IMR-90 (cell line): ENCODE results near the gene PNMA6F. TPM values are rescaled to one million over a fixed set of nuclear protein-coding genes. Genes with fewer than 3 reads are reported as not detected.

ENCODE experiments used
- ATAC-seq: fragments of 200-7000 bp; cut with Tn5 transposase; 2 replicates; pipeline ENCODE4 v1.9.1; 2020; ENCODE audit warnings: low read depth, mild to moderate bottlenecking, moderate library complexity
- BruUV-seq: library from RNA; stranded (reverse); fragments of 400-500 nt; replicated peaks from 2 replicates; lab custom pipeline; 2021; lab: Mats Ljungman, UMichigan
- CTCF ChIA-PET: fragments of 300-600 bp; formaldehyde crosslinking; extraction: SDS; loops from one replicate; lab custom pipeline; 2021; ENCODE audit warnings: antibody characterized with exemption; lab: Yijun Ruan, JAX
- POLR2A ChIA-PET: fragments of 300-600 bp; sonication (Branson Sonifier 250); formaldehyde crosslinking; loops from one replicate; lab custom pipeline; 2022; ENCODE audit warnings: antibody characterized with exemption; ENCODE audit not compliant: unreplicated experiment; lab: Charles Lee
- DNase-seq: peaks from one replicate; pipeline ENCODE4 v3.0.0; 2013
- H2AFZ ChIP-seq: replicated peaks from 2 replicates; pipeline ENCODE3; 2013; ENCODE audit warnings: low read length, mild to moderate bottlenecking; ENCODE audit not compliant: poor library complexity
- H2AK5ac ChIP-seq: 2 replicates; pipeline ENCODE4 v1.6.1; 2013; ENCODE audit warnings: low read depth, low read length, inconsistent platforms
- H2AK9ac ChIP-seq: replicated peaks from 2 replicates; pipeline ENCODE3; 2013; ENCODE audit warnings: mild to moderate bottlenecking, low read depth, low read length, moderate library complexity; ENCODE audit not compliant: poor library complexity
- H2BK120ac ChIP-seq: 2 replicates; pipeline ENCODE4 v1.6.1; 2013; ENCODE audit warnings: low read depth, low read length, inconsistent platforms
- H2BK15ac ChIP-seq: 3 replicates; pipeline ENCODE4 v1.6.1; 2013; ENCODE audit warnings: low read depth, low read length, inconsistent platforms
- H2BK20ac ChIP-seq: 2 replicates; pipeline ENCODE4 v1.6.1; 2013; ENCODE audit warnings: low read depth, mild to moderate bottlenecking, inconsistent platforms, low read length, moderate library complexity
- H2BK5ac ChIP-seq: 2 replicates; pipeline ENCODE4 v1.6.1; 2013; ENCODE audit warnings: mild to moderate bottlenecking, low read depth, low read length, inconsistent platforms; ENCODE audit not compliant: poor library complexity, severe bottlenecking
- H3K14ac ChIP-seq: replicated peaks from 2 replicates; pipeline ENCODE4 v1.6.1; 2013; ENCODE audit warnings: low read depth, low read length, inconsistent platforms
- H3K18ac ChIP-seq: 2 replicates; pipeline ENCODE4 v1.6.1; 2013; ENCODE audit warnings: low read depth, low read length, control low read depth
- H3K23ac ChIP-seq: 2 replicates; pipeline ENCODE4 v1.6.1; 2013; ENCODE audit warnings: low read depth, low read length, inconsistent platforms
- H3K27ac ChIP-seq: 2 replicates; pipeline ENCODE4 v1.5.1; 2013; ENCODE audit warnings: mild to moderate bottlenecking, control low read depth, low read length; ENCODE audit not compliant: insufficient read depth
- H3K27me3 ChIP-seq: 2 replicates; pipeline ENCODE4 v1.6.1; 2013; ENCODE audit warnings: low read length; ENCODE audit not compliant: control insufficient read depth, insufficient read depth
- H3K36me3 ChIP-seq: 2 replicates; pipeline ENCODE4 v1.6.1; 2013; ENCODE audit warnings: low read length, mixed read lengths; ENCODE audit not compliant: control insufficient read depth, insufficient read depth
- H3K4ac ChIP-seq: 2 replicates; pipeline ENCODE4 v1.6.1; 2013; ENCODE audit warnings: low read depth, low read length, inconsistent platforms
- H3K4me1 ChIP-seq: 2 replicates; pipeline ENCODE4 v1.6.1; 2013; ENCODE audit warnings: low read length, mixed read lengths; ENCODE audit not compliant: control insufficient read depth, insufficient read depth
- H3K4me2 ChIP-seq: 2 replicates; pipeline ENCODE4 v1.6.1; 2013; ENCODE audit warnings: low read depth, mild to moderate bottlenecking, control low read depth, low read length, moderate library complexity
- H3K4me3 ChIP-seq: 2 replicates; pipeline ENCODE4 v1.5.1; 2013; ENCODE audit warnings: low read depth, mild to moderate bottlenecking, control low read depth, low read length, moderate library complexity; ENCODE audit not compliant: insufficient read depth
- H3K56ac ChIP-seq: 2 replicates; pipeline ENCODE4 v1.6.1; 2013; ENCODE audit warnings: low read length, inconsistent platforms; ENCODE audit not compliant: insufficient read depth; ENCODE audit errors: extremely low read depth
- H3K79me1 ChIP-seq, 2 experiments: 2 replicates each; pipeline ENCODE4 v1.6.1; 2013; ENCODE audit warnings: low read length in 2 of 2, inconsistent platforms in 1 of 2, low read depth in 1 of 2
- H3K9ac ChIP-seq: 2 replicates; pipeline ENCODE4 v1.6.1; 2013; ENCODE audit warnings: low read depth, low read length, control low read depth
- H3K9me1 ChIP-seq: 2 replicates; pipeline ENCODE4 v1.6.1; 2013; ENCODE audit warnings: low read length, inconsistent platforms; ENCODE audit not compliant: insufficient read depth
- H3K9me3 ChIP-seq: 2 replicates; pipeline ENCODE4 v1.6.1; 2013; ENCODE audit warnings: low read length; ENCODE audit not compliant: control insufficient read depth, insufficient read depth
- H4K20me1 ChIP-seq: 2 replicates; pipeline ENCODE4 v1.6.1; 2013; ENCODE audit warnings: low read length, inconsistent platforms; ENCODE audit not compliant: insufficient read depth
- H4K5ac ChIP-seq: 2 replicates; pipeline ENCODE4 v1.6.1; 2013; ENCODE audit warnings: mild to moderate bottlenecking, low read depth, low read length, control low read depth
- H4K8ac ChIP-seq, 2 experiments: 2 replicates each; pipeline ENCODE4 v1.6.1; 2013; ENCODE audit warnings: low read depth in 2 of 2, low read length in 2 of 2, control low read depth in 1 of 2, inconsistent platforms in 1 of 2
- H4K91ac ChIP-seq: 2 replicates; pipeline ENCODE4 v1.6.1; 2013; ENCODE audit warnings: low read depth, low read length, inconsistent platforms; ENCODE audit not compliant: insufficient read depth
- BHLHE40 ChIP-seq: fragments of 150-350 bp; IDR thresholded peaks from 2 replicates; pipeline ENCODE4 v1.6.1; 2016; ENCODE audit warnings: mild to moderate bottlenecking, low read depth, low read length
- CEBPB ChIP-seq: IDR thresholded peaks from 2 replicates; pipeline ENCODE4 v1.6.1; 2012; ENCODE audit warnings: low read depth, low read length, improper control_type of control experiment
- CHD1 ChIP-seq: IDR thresholded peaks from 2 replicates; pipeline ENCODE4 v1.6.1; 2012; ENCODE audit warnings: low read depth, low read length, improper control_type of control experiment
- CTCF ChIP-seq: conservative IDR thresholded peaks from 2 replicates; pipeline ENCODE4 v1.5.1; 2012; ENCODE audit warnings: mild to moderate bottlenecking, low read depth, low read length, improper control_type of control experiment
- ELK1 ChIP-seq: fragments of 150-350 bp; IDR thresholded peaks from 2 replicates; pipeline ENCODE4 v1.6.1; 2016; ENCODE audit warnings: low read depth, mild to moderate bottlenecking, low read length, moderate library complexity, borderline replicate concordance
- FOS ChIP-seq: fragments of 150-350 bp; IDR thresholded peaks from 2 replicates; pipeline ENCODE4 v1.6.1; 2016; ENCODE audit warnings: low read depth, low read length
- MAFK ChIP-seq: IDR thresholded peaks from 2 replicates; pipeline ENCODE4 v1.6.1; 2012; ENCODE audit warnings: low read depth, low read length, improper control_type of control experiment
- MAZ ChIP-seq: IDR thresholded peaks from 2 replicates; pipeline ENCODE4 v1.6.1; 2012; ENCODE audit warnings: low read depth, mild to moderate bottlenecking, low read length, improper control_type of control experiment, moderate library complexity, borderline replicate concordance
- MXI1 ChIP-seq: IDR thresholded peaks from 2 replicates; pipeline ENCODE4 v1.6.1; 2012; ENCODE audit warnings: low read depth, mild to moderate bottlenecking, low read length, moderate library complexity, borderline replicate concordance
- POLR2A ChIP-seq: IDR thresholded peaks from 2 replicates; pipeline ENCODE4 v1.6.1; 2012; ENCODE audit warnings: mild to moderate bottlenecking, low read depth, low read length
- RAD21 ChIP-seq: IDR thresholded peaks from 2 replicates; pipeline ENCODE4 v1.6.1; 2012; ENCODE audit warnings: low read length, improper control_type of control experiment
- RCOR1 ChIP-seq: IDR thresholded peaks from 2 replicates; pipeline ENCODE4 v1.6.1; 2012; ENCODE audit warnings: mild to moderate bottlenecking, low read length, improper control_type of control experiment; ENCODE audit not compliant: insufficient replicate concordance
- SMC3 ChIP-seq: fragments of 150-350 bp; IDR thresholded peaks from 2 replicates; pipeline ENCODE4 v1.6.1; 2016; ENCODE audit warnings: low read depth, mild to moderate bottlenecking, antibody characterized with exemption, low read length, moderate library complexity
- WGBS, 2 experiments: methylation state at CpG; one replicate each; pipeline versions ENCODE4 v1.1.5 to v1.1.7; 2013; ENCODE audit warnings: missing lambda C conversion rate in 2 of 2; ENCODE audit not compliant: insufficient read length in 1 of 2; ENCODE audit errors: extremely low coverage in 2 of 2; 5-methylcytosine and 5-hydroxymethylcytosine counted together
- dilution Hi-C: fragments of 300-500 bp; cut with HindIII; formaldehyde crosslinking; loops from one replicate; pipeline ENCODE4 v1.14.3; 2018; ENCODE audit warnings: low sequenced_read_pairs; ENCODE audit not compliant: unreplicated experiment
- in situ Hi-C: fragments of 300-500 bp; cut with MboI; formaldehyde crosslinking; loops from 3 replicates; pipeline ENCODE4 v1.14.3; 2019; ENCODE audit warnings: low sequenced_read_pairs, inconsistent platforms, mixed read lengths
- intact Hi-C: fragments of 100-400 bp; cut with micrococcal nuclease; formaldehyde crosslinking; loops from 2 replicates; pipeline ENCODE4 v1.10.0; 2022
- polyA plus RNA-seq, 3 experiments: library from polyadenylated mRNA; depleted of rRNA; stranded (reverse); fragments of >200 nt; gene quantifications; 2 replicates each; pipeline ENCODE4 v1.2.3, GENCODE V29; 2012; ENCODE audit warnings: low replicate concordance in 1 of 3
- total RNA-seq: library from RNA; depleted of rRNA; stranded (reverse); fragments of >200 nt; gene quantifications from 2 replicates; pipeline ENCODE4 v1.2.3, GENCODE V29; 2012
- TF ChIP-seq, protein P1 (sequence below): fragments of 150-350 bp; IDR thresholded peaks from 2 replicates; pipeline ENCODE4 v1.6.1; 2017; ENCODE audit warnings: mild to moderate bottlenecking, antibody characterized with exemption, low read length, low read depth

Gene PNMA6F
- total and polyA plus RNA-seq, 2 of the 4 experiments (the other 2 are of a cell fraction): not detected

GRCh38 chrX:153305972-153306371 lies 15.6 kb downstream of the PNMA6F start:
- in situ Hi-C loops: no loop called here
- DNase-seq (no peak), ATAC-seq (no peak)
- H3K79me1 ChIP-seq: no peaks in the 10 kb centered on the region
- H2AFZ ChIP-seq: no peak overlapping the region
- POLR2A ChIA-PET: no interaction called here
- H4K8ac ChIP-seq: no peak overlapping the region
- intact Hi-C loops: no loop called here
- WGBS, 2 experiments: no CpG with 5 or more reads among the region's 3 CpGs
- dilution Hi-C loops: no loop called here
- no peak overlapping the region for H3K4me3 ChIP-seq
- H3K36me3 ChIP-seq: no peaks in the 10 kb centered on the region
- H3K27me3 ChIP-seq: peaks cover 5% of the 10 kb centered on the region
- no peaks in the 10 kb centered on the region for H4K20me1 ChIP-seq
- H2AK9ac ChIP-seq: no peak overlapping the region
- no TSS peak for BruUV-seq
- H2BK20ac ChIP-seq: no peak overlapping the region
- no peak overlapping the region for H3K4ac ChIP-seq
- no peaks in the 10 kb centered on the region for H3K4me1 ChIP-seq
- H2BK15ac ChIP-seq: no peak overlapping the region
- H3K9me3 ChIP-seq: no peaks in the 10 kb centered on the region
- no peak overlapping the region for H2AK5ac ChIP-seq
- H3K23ac ChIP-seq: no peak overlapping the region
- H3K4me2 ChIP-seq: no peak overlapping the region
- H2BK120ac ChIP-seq: no peak overlapping the region
- H3K9ac ChIP-seq: no peak overlapping the region
- H3K56ac ChIP-seq: no peak overlapping the region
- H3K14ac ChIP-seq: no peak overlapping the region
- H3K18ac ChIP-seq: no peak overlapping the region
- no peak for TF ChIP-seq ELK1
- TF ChIP-seq MXI1: no peak
- TF ChIP-seq BHLHE40: no peak
- TF ChIP-seq, protein P1, sequence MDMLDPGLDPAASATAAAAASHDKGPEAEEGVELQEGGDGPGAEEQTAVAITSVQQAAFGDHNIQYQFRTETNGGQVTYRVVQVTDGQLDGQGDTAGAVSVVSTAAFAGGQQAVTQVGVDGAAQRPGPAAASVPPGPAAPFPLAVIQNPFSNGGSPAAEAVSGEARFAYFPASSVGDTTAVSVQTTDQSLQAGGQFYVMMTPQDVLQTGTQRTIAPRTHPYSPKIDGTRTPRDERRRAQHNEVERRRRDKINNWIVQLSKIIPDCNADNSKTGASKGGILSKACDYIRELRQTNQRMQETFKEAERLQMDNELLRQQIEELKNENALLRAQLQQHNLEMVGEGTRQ: no peak
- no peak for TF ChIP-seq CHD1
- TF ChIP-seq RAD21: no peak
- no peak for TF ChIP-seq RCOR1
- no peak for TF ChIP-seq CEBPB
- no peak for TF ChIP-seq POLR2A
- TF ChIP-seq SMC3: no peak
- TF ChIP-seq FOS: no peak
- TF ChIP-seq MAZ: no peak
- TF ChIP-seq MAFK: no peak
- TF ChIP-seq CTCF: no peak
- H3K9me1 ChIP-seq: no peaks in the 10 kb centered on the region
- no peak overlapping the region for H2BK5ac ChIP-seq
- CTCF ChIA-PET: no interaction called here
- H3K27ac ChIP-seq: no peak overlapping the region
- no peak overlapping the region for H4K5ac ChIP-seq
- H4K91ac ChIP-seq: no peak overlapping the region
